Measurements from ENCODE around the gene EFCC1.

EFCC1 gene

DNA sequence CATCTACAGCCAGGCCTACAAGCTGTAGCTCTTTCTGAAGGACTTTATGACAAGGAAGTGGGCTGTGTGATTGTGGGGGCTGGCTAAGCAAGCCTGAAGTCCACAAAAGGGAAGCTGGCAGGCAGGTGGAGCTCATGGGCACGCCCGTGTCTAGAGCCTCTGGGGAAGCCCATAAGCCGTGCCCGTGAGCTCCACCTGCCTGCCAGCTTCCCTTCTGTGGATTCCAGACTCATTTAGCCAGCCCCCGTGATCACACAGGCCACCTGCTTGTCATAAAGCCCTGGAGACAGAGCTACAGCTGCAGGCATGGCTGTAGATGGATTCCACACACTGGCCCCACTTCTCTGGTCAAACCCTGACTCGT, 15.2 kb downstream of the EFCC1 start:
- DNase-seq, result peak; percentile 60 to 68

- DNase-seq, result peak in 1 of 2 experiments; percentile 14
Observed at GRCh38 chr3:129016720-129017483, 15.8 kb downstream of the EFCC1 start.

DNA sequence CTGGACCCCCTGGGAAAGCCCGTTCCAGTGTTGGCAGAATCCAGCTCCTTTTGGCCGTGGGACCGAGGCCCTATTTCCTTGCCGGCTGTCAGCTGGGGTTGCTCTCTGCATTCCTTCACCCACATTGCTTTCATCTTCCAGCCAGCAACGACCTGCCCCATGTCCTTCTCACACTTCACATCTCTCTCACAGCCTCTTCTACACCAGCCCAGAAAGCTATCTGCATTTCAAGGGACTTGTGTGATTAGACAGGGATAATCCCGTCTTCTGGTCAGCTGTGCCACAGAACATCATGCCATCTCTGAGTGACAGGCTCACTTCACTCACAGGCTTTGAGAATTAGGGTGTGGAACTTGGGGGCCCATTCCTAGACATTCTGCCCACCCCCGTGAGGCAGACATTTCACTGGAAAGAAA, 16.4 kb downstream of the EFCC1 start:
- no peak for DNase-seq

- no peak for DNase-seq
Observed at GRCh38 chr3:129018271-129018670, 17.2 kb downstream of the EFCC1 start.

GRCh38 chr3:129018751-129019150, 17.6 kb downstream of the EFCC1 start:
- no peak for DNase-seq

DNA sequence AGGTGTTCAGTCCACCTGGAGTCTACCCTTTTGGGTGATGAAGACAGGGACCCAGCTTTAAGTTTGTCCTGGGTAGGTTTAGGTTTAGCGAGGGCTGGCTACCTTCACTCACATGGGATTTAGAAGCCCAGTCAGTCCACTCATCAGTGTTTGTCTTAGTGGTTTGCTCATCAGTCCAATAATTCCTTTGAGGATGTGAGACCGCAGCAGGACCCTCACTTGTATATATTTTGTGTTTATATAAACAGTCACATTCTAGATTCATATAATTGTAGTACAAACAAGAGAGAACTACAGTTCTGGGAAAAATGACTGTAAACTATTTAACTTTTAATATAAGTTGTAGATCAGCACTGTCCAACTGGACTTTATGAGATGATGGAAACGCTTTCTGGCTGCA, 18.2 kb downstream of the EFCC1 start:
- no peak for DNase-seq

GRCh38 chr3:129020691-129021090, 19.6 kb downstream of the EFCC1 start:
- DNase-seq, result no peak

DNA sequence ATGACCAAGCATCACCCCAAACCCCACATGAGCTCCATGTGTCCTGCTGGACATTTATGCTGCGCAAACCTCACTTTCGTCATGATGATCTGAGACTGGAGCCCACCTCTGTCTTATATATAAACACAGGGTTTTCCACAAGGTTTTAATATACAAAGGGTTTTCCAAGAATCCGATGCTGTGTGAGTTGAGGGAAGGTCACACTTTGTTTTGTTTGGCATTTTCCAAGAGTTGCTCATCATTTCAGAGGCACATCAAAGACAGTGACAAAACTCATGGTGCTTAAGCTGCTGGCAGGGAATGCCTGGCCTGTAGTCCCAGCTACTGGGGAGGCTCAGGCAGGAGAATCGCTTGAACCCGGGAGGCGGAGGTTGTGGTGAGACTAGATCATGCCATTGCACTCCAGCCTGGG, 20.0 kb downstream of the EFCC1 start:
- no peak for DNase-seq

DNA sequence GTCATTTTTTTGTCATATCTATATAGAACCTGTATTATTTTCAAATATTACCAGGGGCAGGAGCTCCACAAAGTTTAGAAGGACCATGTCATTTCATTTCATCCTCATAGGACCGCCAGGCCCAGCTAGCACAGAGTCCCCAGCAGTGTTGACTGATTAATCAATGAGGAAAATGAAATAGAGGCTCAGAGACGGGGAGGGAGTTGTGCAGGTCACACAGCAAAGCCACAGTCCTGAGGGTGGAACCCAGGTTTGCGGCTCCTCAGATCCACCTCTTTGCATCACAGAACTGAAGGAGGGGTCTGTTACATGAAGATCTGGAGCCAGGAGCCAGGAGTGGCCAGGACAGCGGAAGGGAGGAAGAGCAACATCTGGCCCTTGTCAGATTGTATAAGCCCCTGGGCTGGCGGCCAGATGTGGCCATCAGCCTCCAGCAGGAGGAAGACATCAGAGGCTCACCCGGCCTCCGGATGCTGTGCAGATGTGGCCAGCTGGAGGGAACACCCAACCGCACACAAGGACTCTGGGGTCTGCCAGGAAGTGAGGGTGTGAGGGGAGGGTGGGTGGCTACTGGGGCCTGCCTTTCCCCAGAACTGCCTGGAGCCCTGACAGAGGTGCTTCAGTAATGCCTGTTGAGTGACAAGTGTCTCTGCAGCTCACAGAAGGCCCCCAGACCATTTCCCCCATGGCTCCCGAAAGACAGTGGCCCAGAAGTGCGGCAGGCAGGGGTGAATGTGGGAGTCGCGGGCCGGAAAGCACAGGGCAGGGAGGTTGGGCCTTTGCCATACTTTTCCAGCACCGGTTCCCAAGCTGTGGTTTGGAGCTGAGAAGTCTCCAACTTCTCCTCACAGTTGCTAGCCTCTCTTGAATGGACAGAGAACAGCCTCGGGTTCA, 21.3 kb downstream of the EFCC1 start:
- no peak for DNase-seq

GRCh38 chr3:129023008-129023358, 21.9 kb downstream of the EFCC1 start:
- DNase-seq, result no peak

GRCh38 chr3:129023909-129024308, 22.8 kb downstream of the EFCC1 start:
- no peak for DNase-seq

DNA sequence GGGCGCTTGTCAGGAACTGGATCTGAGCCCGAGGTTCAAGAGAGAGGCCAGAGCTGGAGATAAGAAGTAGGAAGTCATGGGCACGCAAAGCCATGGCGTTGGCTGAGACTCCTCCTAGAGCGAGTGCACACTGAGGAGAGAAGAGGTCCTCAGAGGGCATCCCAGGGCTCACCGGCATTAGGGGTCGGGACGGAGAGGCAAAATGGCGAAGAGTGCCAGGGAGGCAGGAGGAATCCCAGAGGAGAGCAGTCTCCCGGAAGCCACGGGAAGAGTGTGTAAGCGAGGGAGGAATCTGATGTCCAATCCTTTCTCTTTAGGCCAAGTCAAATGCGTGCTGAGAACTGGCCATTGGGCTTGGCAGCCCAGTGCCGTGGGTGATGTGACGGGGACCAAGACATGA, 24.0 kb downstream of the EFCC1 start:
- DNase-seq, result no peak

DNA sequence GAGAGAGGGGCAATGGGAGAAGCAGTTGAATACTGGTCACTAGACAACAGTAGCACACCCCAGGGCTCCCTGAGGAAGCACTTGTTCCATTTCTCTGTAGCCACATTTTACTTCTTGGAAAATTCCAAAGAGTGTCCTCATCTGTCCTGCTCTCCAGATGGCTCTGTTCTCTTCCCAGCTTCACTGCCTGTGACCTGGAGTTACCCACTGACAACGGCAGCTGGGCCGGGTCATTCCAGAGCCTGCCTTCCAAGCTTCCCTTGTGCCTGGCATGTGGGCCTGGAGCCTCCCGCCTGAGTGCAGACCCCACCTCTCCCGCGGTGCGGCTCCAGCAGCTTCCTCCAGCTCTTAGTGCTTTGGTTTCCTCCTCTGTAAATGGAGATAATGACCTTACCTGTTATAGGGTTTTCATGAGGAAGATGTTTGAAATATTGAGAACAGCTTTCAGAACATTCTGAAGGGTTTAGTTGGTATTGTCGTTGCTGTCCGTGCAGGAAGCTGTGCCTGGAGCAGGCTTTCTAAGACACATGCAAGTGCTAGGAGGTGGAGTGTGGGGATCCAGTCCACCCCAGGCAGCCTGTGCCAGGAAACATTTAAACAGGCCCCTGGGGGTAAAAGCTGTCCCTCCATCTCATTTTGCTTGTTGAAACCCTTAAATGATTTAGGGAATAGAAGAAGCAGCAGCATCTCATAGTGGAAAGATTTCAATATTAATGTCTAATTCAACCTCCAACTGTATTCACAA, 24.8 kb downstream of the EFCC1 start:
- no peak for DNase-seq

DNA sequence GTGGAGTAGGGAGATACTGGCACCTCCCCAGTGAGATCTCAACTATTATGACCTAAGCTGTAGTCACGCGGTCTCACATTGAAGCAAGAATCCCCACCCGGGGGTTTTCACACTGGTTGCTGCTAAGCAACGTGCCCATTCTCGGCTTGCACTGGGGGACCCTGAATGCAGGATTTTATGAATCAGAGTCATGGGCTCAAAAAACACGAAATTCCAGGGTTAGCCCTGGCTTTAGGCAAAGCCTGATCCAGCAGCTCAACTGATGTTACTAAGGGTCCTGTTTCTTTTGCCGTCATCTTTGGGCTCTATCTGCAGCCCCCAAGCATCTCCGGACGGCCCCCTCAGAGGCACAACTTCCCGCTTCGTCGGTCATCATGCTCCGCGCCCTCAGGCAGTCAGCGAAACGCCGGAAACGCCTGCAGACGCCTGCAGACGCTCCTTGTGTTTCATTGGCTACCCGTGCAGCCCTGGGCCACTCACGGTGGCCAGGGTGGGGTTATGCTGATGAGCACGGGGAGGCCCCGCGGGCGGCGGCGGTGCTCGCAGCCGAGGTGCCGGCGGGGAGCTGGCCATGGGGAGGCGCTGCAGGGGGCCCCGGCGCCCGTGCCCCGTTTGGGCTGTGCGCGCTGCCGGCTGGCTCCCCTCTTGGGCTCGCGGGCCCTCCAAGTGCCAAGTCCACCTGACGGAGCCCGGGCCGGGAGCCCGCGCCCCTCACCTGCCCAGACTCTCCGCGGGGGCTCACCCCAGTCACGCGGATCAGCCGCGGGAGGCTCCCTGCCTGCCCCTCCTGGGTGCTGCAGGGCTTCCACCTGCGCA, 25.8 kb downstream of the EFCC1 start:
- peak; percentile 89 to 91 for DNase-seq

DNA sequence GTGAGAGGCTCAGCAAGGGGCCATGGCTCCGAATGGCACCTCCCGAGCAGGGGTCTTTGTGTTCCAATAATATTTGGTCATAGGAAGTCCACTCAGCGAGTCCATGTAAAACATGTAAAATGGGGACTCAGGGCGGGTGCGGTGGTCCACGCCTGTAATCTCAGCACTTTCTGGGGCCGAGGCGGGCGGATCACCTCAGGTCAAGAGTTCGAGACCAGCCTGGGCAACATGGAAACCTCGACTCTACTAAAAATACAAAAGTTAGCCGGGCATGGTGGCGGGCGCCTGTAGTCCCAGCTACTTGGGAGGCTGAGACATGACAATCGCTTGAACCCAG, 26.4 kb downstream of the EFCC1 start:
- no peak for DNase-seq

DNA sequence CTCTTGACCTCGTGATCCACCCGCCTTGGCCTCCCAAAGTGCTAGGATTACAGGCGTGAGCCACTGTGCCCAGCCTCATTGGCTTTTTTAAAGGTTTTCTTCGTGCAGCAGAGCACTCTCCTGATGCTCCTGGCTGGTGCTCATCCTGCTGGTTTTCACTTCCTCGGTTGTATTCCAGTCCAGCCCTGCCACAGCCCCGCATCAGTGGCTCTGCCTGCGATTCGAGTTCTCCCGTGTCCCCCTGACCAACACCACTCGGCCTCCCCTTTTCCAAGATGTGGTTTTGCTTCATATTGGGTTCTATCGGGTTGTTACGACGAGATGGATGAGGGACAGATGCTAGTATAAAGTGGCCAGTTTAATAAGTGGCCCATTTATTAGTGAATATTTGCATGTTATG, 27.8 kb downstream of the EFCC1 start:
- no peak for DNase-seq

- DNase-seq, result no peak
Observed at GRCh38 chr3:129030611-129031010, 29.5 kb downstream of the EFCC1 start.

DNA sequence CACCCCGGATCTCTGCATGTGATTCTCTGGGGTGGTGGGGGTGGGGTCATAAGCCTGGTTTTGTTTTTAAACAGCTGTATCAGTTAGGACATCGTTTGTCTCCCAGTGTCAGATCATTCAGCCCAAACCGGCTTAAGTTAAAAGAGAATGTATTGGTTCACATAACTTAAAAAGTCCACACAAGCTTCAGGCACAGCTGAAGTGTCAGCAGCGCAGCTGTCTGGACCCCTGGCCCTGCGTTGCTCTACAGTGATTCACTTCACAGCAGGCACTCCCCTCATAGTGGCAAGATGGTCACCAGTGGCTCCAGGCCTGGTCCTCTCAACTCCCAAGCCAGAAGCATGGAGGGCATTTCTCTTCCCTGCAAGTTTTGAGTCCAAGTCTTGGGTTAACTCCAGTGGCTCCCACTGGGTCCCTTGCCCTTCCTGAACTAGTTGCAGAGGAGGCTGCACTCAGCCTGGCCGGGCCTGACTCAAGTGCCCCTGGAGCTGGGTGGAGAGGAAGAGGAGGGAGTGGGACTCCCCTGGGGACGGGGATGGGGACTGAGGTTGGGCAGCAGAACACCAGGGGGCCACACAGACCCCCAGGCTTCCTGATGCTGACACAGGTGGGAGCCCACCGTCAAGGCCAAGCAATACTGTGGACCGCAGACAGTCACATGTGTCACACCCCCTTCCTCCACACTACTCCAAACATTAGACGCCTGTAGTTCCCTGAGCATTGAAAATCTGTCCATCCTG, 30.5 kb downstream of the EFCC1 start:
- no peak for DNase-seq

- DNase-seq, result no peak
Observed at GRCh38 chr3:129032716-129033115, 31.6 kb downstream of the EFCC1 start.

- no peak for DNase-seq
Observed at GRCh38 chr3:129033151-129033550, 32.0 kb downstream of the EFCC1 start.

GRCh38 chr3:129033633-129034321, 32.7 kb downstream of the EFCC1 start:
- DNase-seq, result no peak

Data from activated CD4-positive, alpha-beta T cell treated with anti-CD3 and anti-CD28 coated beads, Interleukin-2, amount 50 U/mL, for 48 hours (primary cell).